ENCODE data around the gene PTPRG. TPM values are rescaled to one million over a fixed set of nuclear protein-coding genes. Genes with fewer than 3 reads are reported as not detected.

Gene PTPRG
- total RNA-seq, 3 donors from 2014 or later = 0.10 to 0.19 (median 0.13) TPM

DNA sequence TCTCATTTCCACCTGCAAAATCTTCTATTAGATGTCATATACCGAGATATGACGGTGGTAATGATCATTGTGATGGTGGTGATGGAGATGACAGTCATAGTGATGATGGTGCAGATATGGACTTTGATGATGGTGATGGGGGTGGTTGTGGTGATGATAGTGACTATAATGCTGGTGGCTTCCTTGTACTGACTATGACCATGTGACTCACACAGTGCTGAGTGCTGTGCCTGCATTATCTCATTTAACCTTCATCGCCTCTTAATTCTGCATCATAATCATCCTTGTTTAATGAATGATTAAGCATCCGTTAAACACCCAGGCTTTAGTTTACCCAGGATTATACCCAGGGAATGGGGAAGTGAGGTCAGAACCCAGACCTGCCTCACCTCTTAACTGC lies 480.3 kb downstream of the PTPRG start:
- Mint-ChIP-seq H3K9me3 (no peaks in the 10 kb centered on the region), H3K4me3 (no peak overlapping the region), H3K4me1 (ENCODE audit: low read depth) (no peaks in the 10 kb centered on the region), H3K27me3 (ENCODE audit: low read depth) (no peaks in the 10 kb centered on the region), H3K36me3 (ENCODE audit: insufficient read depth) (no peaks in the 10 kb centered on the region)
- no peak for DNase-seq
- no peak for ATAC-seq

DNA sequence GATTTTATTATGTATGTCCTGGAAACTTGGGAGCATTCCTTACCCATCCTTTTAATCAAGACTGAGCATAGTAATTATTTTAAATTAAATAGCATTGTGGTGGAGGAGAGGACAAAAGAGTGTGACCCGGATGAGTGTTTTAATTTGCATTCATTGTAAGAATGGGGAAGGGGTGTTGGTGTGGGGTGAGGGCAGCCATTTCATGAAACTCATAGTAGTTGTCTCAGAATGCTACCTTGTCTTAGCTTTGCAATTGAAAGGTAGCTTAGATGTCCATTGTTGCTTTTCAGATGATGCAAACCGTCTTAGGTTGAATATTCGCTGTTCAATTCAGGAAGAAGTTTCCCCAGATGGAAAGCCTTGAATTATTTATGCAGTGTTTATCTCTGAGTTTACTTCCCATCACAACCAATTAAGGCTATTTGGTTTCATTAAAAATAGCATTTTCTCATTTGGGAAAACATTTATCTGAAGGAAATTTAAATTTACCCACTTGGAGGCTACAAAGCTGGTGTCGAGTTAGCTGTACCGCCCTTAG lies 483.6 kb downstream of the PTPRG start:
- Mint-ChIP-seq H3K4me1 (ENCODE audit: low read depth) (no peaks in the 10 kb centered on the region), H3K36me3 (ENCODE audit: insufficient read depth) (no peaks in the 10 kb centered on the region), H3K9me3 (no peaks in the 10 kb centered on the region), H3K27me3 (ENCODE audit: low read depth) (no peaks in the 10 kb centered on the region), H3K4me3 (no peak overlapping the region)
- DNase-seq = no peak
- ATAC-seq = no peak

DNA sequence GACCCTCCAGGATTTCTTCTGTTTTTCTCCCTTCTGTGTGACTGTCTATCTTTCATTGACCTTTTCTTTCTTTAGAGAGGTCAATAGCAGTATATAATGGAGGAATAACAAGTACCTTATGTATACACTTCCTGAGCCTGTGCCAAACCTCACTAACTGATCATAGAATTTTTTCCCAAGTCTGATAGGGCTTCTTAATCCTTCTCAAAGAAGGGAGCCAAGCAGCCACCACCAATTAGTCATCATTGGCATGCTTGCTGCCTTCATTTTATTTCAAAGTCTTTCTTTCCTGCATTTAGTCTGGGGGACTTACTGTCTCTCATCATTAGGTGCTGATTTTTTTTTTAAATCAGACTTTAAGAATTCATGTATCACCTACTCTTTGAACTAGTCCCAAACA lies 485.0 kb downstream of the PTPRG start:
- Mint-ChIP-seq H3K36me3 (ENCODE audit: insufficient read depth) (no peaks in the 10 kb centered on the region), H3K4me1 (ENCODE audit: low read depth) (no peaks in the 10 kb centered on the region), H3K27me3 (ENCODE audit: low read depth) (no peaks in the 10 kb centered on the region), H3K9me3 (no peaks in the 10 kb centered on the region), H3K4me3 (no peak overlapping the region)
- ATAC-seq (no peak), DNase-seq (no peak)

DNA sequence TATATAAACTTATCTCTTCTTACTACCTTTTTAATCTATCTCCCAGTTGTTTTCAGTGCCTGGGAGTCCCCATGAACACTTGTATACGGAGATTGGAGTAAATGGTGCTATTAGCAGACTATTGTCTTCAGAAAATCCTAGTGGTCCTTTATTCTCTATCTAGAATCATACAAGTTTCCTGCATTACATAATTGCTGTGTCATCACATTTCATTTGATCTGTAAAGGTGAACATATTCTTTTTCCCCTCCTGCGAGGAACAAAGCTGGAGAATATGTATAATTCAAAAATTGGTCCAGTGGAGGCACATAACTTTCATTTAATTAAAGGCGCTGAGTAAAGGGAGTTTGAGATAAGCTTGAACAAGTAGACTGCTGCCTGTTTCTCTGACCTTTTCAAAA lies 487.2 kb downstream of the PTPRG start:
- ATAC-seq = no peak
- Mint-ChIP-seq H3K4me1 (ENCODE audit: low read depth) (no peaks in the 10 kb centered on the region), H3K27me3 (ENCODE audit: low read depth) (no peaks in the 10 kb centered on the region), H3K4me3 (no peak overlapping the region), H3K9me3 (no peaks in the 10 kb centered on the region), H3K36me3 (ENCODE audit: insufficient read depth) (no peaks in the 10 kb centered on the region)
- no peak for DNase-seq

DNA sequence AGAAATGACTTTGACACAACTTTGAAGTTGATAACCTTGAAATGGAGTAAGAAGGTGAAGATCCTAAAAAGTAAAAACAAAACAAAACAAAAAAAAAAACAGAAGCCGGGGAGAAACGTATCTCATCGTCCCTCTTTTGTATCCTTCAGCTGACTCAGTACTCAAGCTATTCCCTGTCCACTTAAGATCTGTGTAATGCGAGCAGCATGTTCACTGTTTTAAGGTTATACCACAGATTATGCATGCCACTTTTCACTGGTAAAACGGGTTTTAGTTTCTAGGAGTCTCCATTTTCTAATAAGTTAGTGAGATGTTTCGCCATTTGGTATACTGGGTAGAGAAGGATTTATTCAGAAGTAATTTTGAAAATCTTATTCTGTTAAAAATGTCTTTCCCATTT lies 487.7 kb downstream of the PTPRG start:
- Mint-ChIP-seq H3K4me1 (ENCODE audit: low read depth) (no peaks in the 10 kb centered on the region), H3K27me3 (ENCODE audit: low read depth) (no peaks in the 10 kb centered on the region), H3K4me3 (no peak overlapping the region), H3K36me3 (ENCODE audit: insufficient read depth) (no peaks in the 10 kb centered on the region), H3K9me3 (no peaks in the 10 kb centered on the region)
- ATAC-seq (no peak), DNase-seq (no peak)

DNA sequence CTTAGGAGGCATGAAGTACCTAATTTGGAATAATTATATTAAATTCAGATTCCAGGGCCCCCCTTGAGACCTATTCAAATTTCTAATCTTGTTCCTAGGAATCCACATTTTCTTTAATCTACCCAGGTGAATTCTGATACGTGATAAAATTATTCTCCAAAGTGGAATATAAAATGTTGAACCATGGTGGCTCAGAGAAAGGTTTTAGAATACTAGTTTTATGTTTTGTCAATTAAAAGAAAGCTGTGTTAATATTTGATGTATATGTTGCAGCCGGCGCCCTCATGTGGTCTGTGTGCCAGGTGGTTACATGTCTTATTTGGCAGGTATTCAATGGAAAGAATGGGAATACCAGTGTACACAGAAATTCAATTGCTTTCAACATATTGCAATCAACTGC lies 490.1 kb downstream of the PTPRG start:
- no peaks in the 10 kb centered on the region for H3K9me3 Mint-ChIP-seq
- no peak for DNase-seq
- no peaks in the 10 kb centered on the region for H3K27me3 Mint-ChIP-seq (ENCODE audit: low read depth)
- no peaks in the 10 kb centered on the region for H3K4me1 Mint-ChIP-seq (ENCODE audit: low read depth)
- no peak for ATAC-seq
- no peak overlapping the region for H3K4me3 Mint-ChIP-seq
- H3K36me3 Mint-ChIP-seq (ENCODE audit: insufficient read depth) = no peaks in the 10 kb centered on the region

DNA sequence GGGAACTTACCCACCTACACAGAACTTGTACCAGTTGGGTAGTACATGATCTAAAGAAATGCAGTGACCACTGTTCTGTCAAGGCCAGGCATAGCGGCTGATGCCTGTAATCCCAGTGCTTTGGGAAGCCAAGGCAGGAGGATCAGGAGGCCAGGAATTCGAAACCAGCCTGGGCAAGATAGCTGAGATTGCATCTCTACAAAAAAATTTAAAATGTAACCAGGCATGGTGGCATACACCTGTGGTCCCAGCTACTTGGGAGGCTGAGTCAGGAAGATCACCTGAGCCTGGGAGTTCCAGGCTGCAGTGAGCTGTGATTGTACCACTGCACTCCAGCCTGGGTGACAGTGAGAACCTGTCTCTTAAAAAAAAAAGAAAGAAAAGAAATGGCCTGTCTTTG lies 491.0 kb downstream of the PTPRG start:
- no peaks in the 10 kb centered on the region for H3K9me3 Mint-ChIP-seq
- ATAC-seq (no peak), DNase-seq (no peak)
- no peaks in the 10 kb centered on the region for H3K27me3 Mint-ChIP-seq (ENCODE audit: low read depth)
- no peaks in the 10 kb centered on the region for H3K36me3 Mint-ChIP-seq (ENCODE audit: insufficient read depth)
- H3K4me1 Mint-ChIP-seq (ENCODE audit: low read depth) = no peaks in the 10 kb centered on the region
- H3K4me3 Mint-ChIP-seq = no peak overlapping the region

DNA sequence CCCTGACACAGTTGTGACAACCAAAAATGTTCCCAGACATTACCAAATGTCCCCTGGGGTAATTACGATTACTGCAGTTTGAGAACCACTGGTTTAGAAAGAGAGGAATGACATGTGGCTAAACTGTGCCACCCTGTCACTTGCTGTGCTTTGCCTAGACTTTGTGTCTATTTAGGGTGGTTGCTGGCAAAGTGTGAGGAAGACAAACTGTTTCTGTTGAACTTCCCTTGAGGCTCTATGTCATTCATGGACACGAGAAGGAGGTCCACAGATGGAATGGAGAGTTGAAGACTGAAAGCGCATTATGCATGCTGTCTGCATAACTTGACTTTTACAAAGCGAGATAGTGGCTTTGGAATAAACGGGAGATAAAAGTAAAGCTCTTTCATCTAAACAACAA lies 495.3 kb downstream of the PTPRG start:
- ATAC-seq = no peak
- no peaks in the 10 kb centered on the region for H3K9me3 Mint-ChIP-seq
- H3K27me3 Mint-ChIP-seq (ENCODE audit: low read depth) = no peaks in the 10 kb centered on the region
- H3K4me3 Mint-ChIP-seq = no peak overlapping the region
- DNase-seq = no peak
- H3K4me1 Mint-ChIP-seq (ENCODE audit: low read depth) = no peaks in the 10 kb centered on the region
- H3K36me3 Mint-ChIP-seq (ENCODE audit: insufficient read depth) = no peaks in the 10 kb centered on the region

DNA sequence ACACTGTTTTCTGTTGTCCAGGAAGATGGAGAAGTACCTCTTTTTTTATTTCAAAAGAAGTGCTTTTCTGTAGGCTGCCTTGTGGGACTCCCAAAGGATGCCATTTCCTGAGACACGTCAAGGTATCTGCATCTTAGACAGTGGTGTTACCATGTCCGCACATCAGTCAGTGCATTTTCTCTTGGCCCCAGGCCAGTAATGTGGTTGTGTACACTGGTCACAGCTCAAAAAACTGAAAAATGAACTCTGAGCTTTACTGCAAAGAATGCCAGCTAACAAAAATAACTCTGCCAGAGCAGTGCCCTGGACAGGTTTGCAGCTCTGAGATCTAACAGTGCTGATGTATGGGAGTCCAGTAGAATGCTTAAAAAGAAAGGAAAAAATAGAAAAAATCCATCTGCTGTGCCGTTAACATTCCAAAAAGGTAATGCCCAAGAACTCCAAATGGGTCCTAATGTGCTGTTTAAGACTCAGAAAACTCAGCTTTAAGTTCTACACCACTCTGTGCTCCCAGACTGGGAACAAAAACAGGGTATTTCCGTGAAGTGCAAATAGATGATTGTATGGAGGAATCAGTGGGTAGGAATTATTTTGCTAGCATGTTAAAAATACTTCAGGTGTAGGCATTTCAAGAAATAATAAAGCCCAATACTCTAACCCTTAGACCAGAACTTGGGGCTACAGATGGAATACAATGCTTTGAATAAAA lies 496.1 kb downstream of the PTPRG start:
- Mint-ChIP-seq H3K9me3 (no peaks in the 10 kb centered on the region), H3K36me3 (ENCODE audit: insufficient read depth) (no peaks in the 10 kb centered on the region), H3K4me3 (no peak overlapping the region), H3K4me1 (ENCODE audit: low read depth) (no peaks in the 10 kb centered on the region), H3K27me3 (ENCODE audit: low read depth) (no peaks in the 10 kb centered on the region)
- DNase-seq (no peak), ATAC-seq (no peak)

DNA sequence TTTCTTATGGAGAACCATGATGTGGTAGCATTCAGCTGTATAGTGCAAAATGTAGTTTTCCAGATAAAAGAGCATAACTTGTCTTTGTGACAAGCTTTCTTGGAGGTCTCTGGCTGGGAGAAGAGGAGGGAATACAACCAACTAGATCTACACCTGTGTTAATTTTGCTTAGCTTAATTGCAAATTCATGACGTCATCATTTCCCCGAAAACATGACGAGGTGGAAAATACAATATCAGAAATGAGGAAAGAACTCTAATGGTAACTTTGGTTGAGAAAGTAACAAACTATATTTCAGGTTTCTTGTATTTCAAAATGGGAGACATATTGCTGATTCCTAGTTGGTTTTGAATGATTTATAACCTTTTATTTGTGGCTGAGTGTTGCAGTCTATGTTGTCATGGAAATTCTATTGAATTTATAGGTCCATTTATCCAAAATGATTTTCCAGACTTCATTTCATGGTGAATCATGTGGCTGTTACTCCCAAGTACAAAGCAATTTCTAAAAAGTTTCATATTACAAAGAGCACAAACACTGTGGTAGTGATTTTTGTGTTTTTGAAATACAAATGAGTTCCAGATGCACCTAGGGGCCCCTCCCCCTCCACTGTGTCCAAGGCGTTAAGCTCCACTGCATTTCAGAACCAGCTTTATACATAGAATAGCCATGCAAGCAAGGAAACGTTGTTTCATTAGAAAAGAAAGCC lies 504.8 kb downstream of the PTPRG start:
- ATAC-seq (no peak), DNase-seq (no peak)
- no peaks in the 10 kb centered on the region for H3K4me1 Mint-ChIP-seq (ENCODE audit: low read depth)
- no peaks in the 10 kb centered on the region for H3K9me3 Mint-ChIP-seq
- H3K36me3 Mint-ChIP-seq (ENCODE audit: insufficient read depth) = no peaks in the 10 kb centered on the region
- H3K27me3 Mint-ChIP-seq (ENCODE audit: low read depth) = no peaks in the 10 kb centered on the region
- no peak overlapping the region for H3K4me3 Mint-ChIP-seq

DNA sequence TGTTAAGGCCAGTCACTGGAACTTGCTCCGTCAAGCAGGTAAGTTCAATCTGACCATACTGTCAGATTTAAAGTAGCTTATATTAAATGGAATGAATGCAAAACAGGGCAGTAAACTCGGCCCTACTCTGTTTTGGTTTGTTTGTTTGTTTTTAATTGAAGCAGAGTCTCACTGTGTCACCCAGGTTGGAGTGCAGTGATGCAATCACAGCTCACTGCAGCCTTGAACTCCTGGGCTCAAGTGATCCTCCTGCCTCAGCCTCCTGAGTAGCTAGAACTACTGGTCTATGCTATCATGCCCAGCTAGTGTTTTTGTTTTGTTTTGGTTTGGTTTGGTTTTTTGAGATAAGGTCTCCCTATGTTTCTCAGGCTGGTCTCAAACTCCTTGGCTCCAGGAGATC lies 507.0 kb downstream of the PTPRG start:
- no peaks in the 10 kb centered on the region for H3K9me3 Mint-ChIP-seq
- no peaks in the 10 kb centered on the region for H3K27me3 Mint-ChIP-seq (ENCODE audit: low read depth)
- no peaks in the 10 kb centered on the region for H3K4me1 Mint-ChIP-seq (ENCODE audit: low read depth)
- DNase-seq (no peak), ATAC-seq (no peak)
- H3K36me3 Mint-ChIP-seq (ENCODE audit: insufficient read depth) = no peaks in the 10 kb centered on the region
- H3K4me3 Mint-ChIP-seq = no peak overlapping the region

DNA sequence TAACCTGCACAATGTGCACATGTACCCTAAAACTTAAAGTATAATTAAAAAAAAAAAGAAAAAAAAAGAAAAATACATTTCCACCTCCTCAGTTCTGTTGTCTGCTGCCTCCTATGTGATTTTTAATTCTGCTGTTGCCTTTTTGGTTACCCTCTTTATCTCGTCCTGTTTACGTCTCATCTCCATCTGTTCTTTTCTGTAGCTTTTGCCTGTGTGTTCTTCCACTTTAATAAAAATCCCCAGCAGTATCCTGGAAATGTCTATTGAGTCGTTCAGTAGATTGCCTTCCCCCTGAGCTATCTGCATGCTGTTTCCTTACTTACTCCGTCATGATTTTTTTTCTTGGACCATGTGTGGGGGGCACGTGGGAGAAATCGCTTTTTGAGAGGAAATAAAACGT lies 509.5 kb downstream of the PTPRG start:
- H3K4me3 Mint-ChIP-seq = no peak overlapping the region
- DNase-seq = no peak
- H3K36me3 Mint-ChIP-seq (ENCODE audit: insufficient read depth) = no peaks in the 10 kb centered on the region
- H3K27me3 Mint-ChIP-seq (ENCODE audit: low read depth) = no peaks in the 10 kb centered on the region
- no peaks in the 10 kb centered on the region for H3K9me3 Mint-ChIP-seq
- no peak for ATAC-seq
- no peaks in the 10 kb centered on the region for H3K4me1 Mint-ChIP-seq (ENCODE audit: low read depth)

DNA sequence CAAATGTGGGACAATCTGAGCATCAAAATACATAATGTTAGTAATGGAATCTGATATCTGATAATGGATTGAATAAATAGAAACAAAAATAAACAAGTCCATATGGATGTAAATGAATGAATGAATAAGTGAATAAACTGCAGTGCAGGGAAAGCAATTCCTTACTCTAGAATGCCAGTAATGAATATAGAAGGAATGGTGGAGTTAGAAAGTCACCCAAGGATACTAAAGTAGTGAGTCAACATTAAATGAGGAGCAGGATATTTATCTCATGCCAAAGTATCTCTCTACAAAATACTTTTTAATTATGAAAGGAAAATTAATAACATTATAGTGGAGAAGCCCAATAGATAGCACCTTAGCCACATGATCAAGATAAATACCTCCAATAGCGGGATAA lies 511.7 kb downstream of the PTPRG start:
- Mint-ChIP-seq H3K4me3 (no peak overlapping the region), H3K36me3 (ENCODE audit: insufficient read depth) (no peaks in the 10 kb centered on the region), H3K9me3 (no peaks in the 10 kb centered on the region), H3K4me1 (ENCODE audit: low read depth) (no peaks in the 10 kb centered on the region), H3K27me3 (ENCODE audit: low read depth) (no peaks in the 10 kb centered on the region)
- DNase-seq = no peak
- no peak for ATAC-seq

DNA sequence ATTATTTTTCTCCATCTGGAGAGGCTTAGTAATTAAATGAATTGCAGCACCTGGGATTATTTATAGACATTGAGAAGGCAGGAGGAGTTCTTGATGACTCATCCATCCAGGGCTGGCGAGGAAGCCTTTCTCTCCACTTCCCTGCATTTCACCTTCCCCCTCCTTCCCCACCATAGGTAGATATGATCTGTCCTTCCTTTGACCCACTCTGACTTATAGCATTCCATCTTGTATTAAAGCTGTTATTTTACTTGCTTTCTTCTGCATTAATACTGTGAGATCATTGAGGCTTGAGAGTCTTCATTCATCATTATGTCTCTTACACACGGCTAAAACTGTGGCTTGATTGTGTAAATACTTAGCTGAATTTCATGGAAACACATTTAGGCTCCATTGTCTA lies 523.2 kb downstream of the PTPRG start:
- H3K4me1 Mint-ChIP-seq (ENCODE audit: low read depth) = no peaks in the 10 kb centered on the region
- H3K27me3 Mint-ChIP-seq (ENCODE audit: low read depth) = no peaks in the 10 kb centered on the region
- no peaks in the 10 kb centered on the region for H3K9me3 Mint-ChIP-seq
- no peak for ATAC-seq
- no peak overlapping the region for H3K4me3 Mint-ChIP-seq
- DNase-seq = no peak
- H3K36me3 Mint-ChIP-seq (ENCODE audit: insufficient read depth) = no peaks in the 10 kb centered on the region

DNA sequence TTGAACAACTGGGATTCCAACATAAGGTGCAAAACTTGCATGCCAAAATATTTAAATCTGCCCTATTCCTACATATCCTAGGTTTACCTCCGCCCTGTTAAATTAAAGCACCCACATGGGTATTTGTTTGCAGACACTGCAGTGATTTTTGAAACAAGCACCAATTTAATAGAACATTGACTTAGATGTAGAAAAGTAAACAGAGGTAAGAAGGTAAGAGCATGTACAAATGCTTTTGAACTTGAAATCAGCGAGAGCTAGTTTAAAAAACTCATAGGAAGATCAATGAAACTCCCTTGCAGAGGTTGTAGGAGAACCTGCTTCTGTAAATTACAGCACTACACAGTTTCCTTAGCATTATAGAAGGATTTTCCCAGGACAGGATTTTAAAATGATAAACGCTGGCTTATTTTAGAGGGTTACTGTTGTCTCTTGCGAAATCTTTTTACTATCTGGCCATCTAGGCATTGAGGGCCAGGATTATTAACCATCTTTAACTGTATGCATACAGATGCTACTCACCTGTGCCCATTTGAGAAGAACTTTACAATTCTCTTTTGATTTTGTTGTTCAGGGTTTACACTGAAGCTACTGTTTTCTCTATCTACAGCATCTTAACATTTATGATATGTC lies 527.2 kb downstream of the PTPRG start:
- DNase-seq = no peak
- Mint-ChIP-seq H3K4me3 (no peak overlapping the region), H3K9me3 (no peaks in the 10 kb centered on the region), H3K36me3 (ENCODE audit: insufficient read depth) (no peaks in the 10 kb centered on the region), H3K4me1 (ENCODE audit: low read depth) (no peaks in the 10 kb centered on the region), H3K27me3 (ENCODE audit: low read depth) (peaks cover 2% of the 10 kb centered on the region)
- no peak for ATAC-seq
